Mesenchymal stem cell (in vitro differentiated cells and primary cell): Measurements from ENCODE around the gene EPB41L2.

Experiments used
- DNase-seq: peaks from one replicate; pipeline ENCODE4 v3.0.0-alpha.2; 2013
- H2AFZ ChIP-seq: one replicate; pipeline ENCODE4 v1.6.1; 2013; ENCODE audit warnings: low read depth, mild to moderate bottlenecking, control low read depth, inconsistent platforms, low read length, moderate library complexity
- H2AK5ac ChIP-seq: 2 replicates; pipeline ENCODE4 v1.6.1; 2013; ENCODE audit warnings: low read length, moderate library complexity, mild to moderate bottlenecking, inconsistent platforms; ENCODE audit not compliant: severe bottlenecking
- H2BK120ac ChIP-seq: one replicate; pipeline ENCODE4 v1.6.1; 2013; ENCODE audit warnings: low read depth, mild to moderate bottlenecking, inconsistent platforms, low read length, moderate library complexity
- H2BK12ac ChIP-seq, 2 experiments: one replicate each; pipeline ENCODE4 v1.6.1; 2013; ENCODE audit warnings: inconsistent platforms in 2 of 2, low read length in 2 of 2, mild to moderate bottlenecking in 2 of 2, moderate library complexity in 2 of 2, control low read depth in 1 of 2
- H2BK15ac ChIP-seq: one replicate; pipeline ENCODE4 v1.6.1; 2013; ENCODE audit warnings: mild to moderate bottlenecking, low read depth, inconsistent platforms; ENCODE audit not compliant: poor library complexity, severe bottlenecking
- H2BK5ac ChIP-seq: 2 replicates; pipeline ENCODE4 v1.6.1; 2013; ENCODE audit warnings: low read depth, mild to moderate bottlenecking, low read length, control low read depth, inconsistent platforms; ENCODE audit not compliant: poor library complexity, severe bottlenecking
- H3K14ac ChIP-seq, 2 experiments: one replicate each; pipeline ENCODE4 v1.6.1; 2013; ENCODE audit warnings: inconsistent platforms in 2 of 2, low read length in 2 of 2, control low read depth in 1 of 2, mild to moderate bottlenecking in 1 of 2, moderate library complexity in 1 of 2
- H3K18ac ChIP-seq, 2 experiments: one replicate each; pipeline ENCODE4 v1.6.1; 2013; ENCODE audit warnings: inconsistent platforms in 2 of 2, low read length in 2 of 2, control low read depth in 1 of 2, low read depth in 1 of 2, mild to moderate bottlenecking in 1 of 2
- H3K23ac ChIP-seq, 2 experiments: one replicate each; pipeline ENCODE4 v1.6.1; 2013; ENCODE audit warnings: inconsistent platforms in 2 of 2, low read length in 2 of 2, mild to moderate bottlenecking in 2 of 2, moderate library complexity in 2 of 2, control low read depth in 1 of 2
- H3K27ac ChIP-seq: 2 replicates; pipeline ENCODE4 v1.5.1; 2013; ENCODE audit warnings: mild to moderate bottlenecking, moderate library complexity, low read length, control low read depth, inconsistent platforms; ENCODE audit not compliant: poor library complexity, severe bottlenecking
- H3K27me3 ChIP-seq, 2 experiments: 2 replicates each; pipeline versions ENCODE4 v1.6.1 to v1.7.0; 2013; ENCODE audit warnings: low read length in 2 of 2, mild to moderate bottlenecking in 2 of 2, moderate library complexity in 2 of 2, control low read depth in 1 of 2, inconsistent platforms in 1 of 2; ENCODE audit not compliant: control insufficient read depth in 1 of 2, insufficient read depth in 1 of 2
- H3K36me3 ChIP-seq, 2 experiments: 2 replicates each; pipeline versions ENCODE4 v1.6.1 to v1.7.0; 2013; ENCODE audit warnings: low read length in 2 of 2, control low read depth in 1 of 2, inconsistent platforms in 1 of 2, low read depth in 1 of 2, mild to moderate bottlenecking in 1 of 2; ENCODE audit not compliant: insufficient read depth in 2 of 2, control insufficient read depth in 1 of 2
- H3K4ac ChIP-seq, 2 experiments: one replicate each; pipeline ENCODE4 v1.6.1; 2013; ENCODE audit warnings: inconsistent platforms in 2 of 2, low read length in 2 of 2, mild to moderate bottlenecking in 2 of 2, moderate library complexity in 2 of 2, control low read depth in 1 of 2, low read depth in 1 of 2
- H3K4me1 ChIP-seq: 2 replicates; pipeline ENCODE4 v1.6.1; 2013; ENCODE audit warnings: low read depth, low read length, control low read depth; ENCODE audit not compliant: control insufficient read depth, insufficient read depth
- H3K4me2 ChIP-seq: 2 replicates; pipeline ENCODE4 v1.6.1; 2013; ENCODE audit warnings: low read length, mild to moderate bottlenecking, inconsistent platforms; ENCODE audit not compliant: poor library complexity, severe bottlenecking
- H3K4me3 ChIP-seq, 2 experiments: 2 replicates each; pipeline versions ENCODE4 v1.5.1 to v1.7.0; 2013; ENCODE audit warnings: low read length in 2 of 2, mild to moderate bottlenecking in 2 of 2, control low read depth in 1 of 2, low read depth in 1 of 2; ENCODE audit not compliant: insufficient read depth in 1 of 2
- H3K79me1 ChIP-seq: replicated peaks from 2 replicates; pipeline ENCODE4 v1.6.1; 2013; ENCODE audit warnings: mild to moderate bottlenecking, control low read depth, low read length, inconsistent platforms; ENCODE audit not compliant: poor library complexity, severe bottlenecking
- H3K9ac ChIP-seq: 2 replicates; pipeline ENCODE4 v1.7.0; 2013; ENCODE audit warnings: mild to moderate bottlenecking, low read length, moderate library complexity
- H3K9me3 ChIP-seq: 2 replicates; pipeline ENCODE4 v1.7.0; 2013; ENCODE audit warnings: mild to moderate bottlenecking, low read length; ENCODE audit not compliant: control insufficient read depth
- H4K8ac ChIP-seq: one replicate; pipeline ENCODE4 v1.6.1; 2013; ENCODE audit warnings: inconsistent platforms, mild to moderate bottlenecking, low read length, moderate library complexity
- H4K91ac ChIP-seq: one replicate; pipeline ENCODE4 v1.6.1; 2013; ENCODE audit warnings: mild to moderate bottlenecking, low read length, inconsistent platforms
- WGBS: methylation state at CpG from one replicate; pipeline ENCODE4 v1.1.7; 2013; ENCODE audit warnings: mixed read lengths; 5-methylcytosine and 5-hydroxymethylcytosine counted together

Gene EPB41L2

DNA sequence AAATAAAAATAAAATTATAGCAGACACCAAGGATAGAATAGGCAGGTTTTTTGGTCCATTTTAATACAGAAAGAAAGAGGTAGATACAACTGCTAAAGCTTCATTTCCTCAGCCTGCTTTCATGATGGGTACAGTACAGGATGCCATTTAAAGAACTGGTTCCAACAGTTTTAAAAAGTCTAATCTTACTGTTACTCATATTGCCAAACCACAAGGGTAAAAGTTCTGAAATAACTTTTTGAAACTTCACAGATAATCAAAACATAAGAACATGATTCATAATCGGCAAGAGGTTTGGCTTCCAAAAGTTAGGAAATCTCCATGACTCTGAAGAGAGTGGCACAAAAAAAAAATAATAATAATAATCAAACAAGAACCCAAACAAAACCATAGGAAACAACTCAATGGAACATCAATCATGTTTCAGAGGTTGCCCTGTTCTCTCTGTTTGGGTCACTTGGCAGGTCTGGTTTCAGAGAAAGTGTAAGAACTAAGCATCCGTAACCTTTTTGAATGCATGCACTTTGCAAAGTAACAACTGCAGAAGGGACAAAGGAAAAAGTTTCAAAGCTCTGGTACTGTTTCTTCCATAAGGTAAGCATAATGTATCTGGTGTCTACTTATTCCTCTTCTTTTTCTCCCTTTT is 156.2 kb downstream of the EPB41L2 start:
- no peak for DNase-seq
- 88% methylated on average over 1 of the region's 2 CpGs for WGBS
- no peak overlapping the region for H3K27ac ChIP-seq

DNA sequence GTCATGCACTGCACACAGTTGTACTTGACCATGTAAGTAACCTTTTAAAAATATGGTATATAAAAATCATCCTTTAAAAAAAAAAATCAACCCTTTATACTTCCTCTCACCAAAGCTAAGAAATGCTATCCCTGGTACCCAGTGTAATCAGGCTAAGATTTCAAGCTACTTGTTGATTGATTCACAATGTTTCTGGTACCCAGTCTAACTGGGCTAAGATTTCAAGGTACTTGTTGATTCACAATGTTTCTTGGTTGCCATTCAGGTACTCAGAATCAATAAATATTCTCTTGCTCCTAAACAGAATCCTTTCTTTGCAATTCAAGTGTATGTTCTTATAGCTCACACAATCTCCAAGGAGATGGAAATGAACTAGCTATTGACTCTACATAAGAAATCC is 159.4 kb downstream of the EPB41L2 start:
- no peak overlapping the region for H3K9ac ChIP-seq
- no peak overlapping the region for H3K27ac ChIP-seq
- no peak overlapping the region for H4K91ac ChIP-seq
- H3K4me2 ChIP-seq: no peak overlapping the region
- H2BK5ac ChIP-seq: no peak overlapping the region
- H2AK5ac ChIP-seq: no peak overlapping the region
- no peak overlapping the region for H2BK120ac ChIP-seq
- H3K36me3 ChIP-seq: peaks cover 0 to 4% of the 10 kb centered on the region in 2 experiments
- H3K27me3 ChIP-seq: no peaks in the 10 kb centered on the region
- H2BK15ac ChIP-seq: no peak overlapping the region
- no peak overlapping the region for H2AFZ ChIP-seq
- no peaks in the 10 kb centered on the region for H3K9me3 ChIP-seq
- H3K4ac ChIP-seq: no peak overlapping the region
- H3K4me1 ChIP-seq: peaks cover 4% of the 10 kb centered on the region
- no peak overlapping the region for H4K8ac ChIP-seq
- no peak overlapping the region for H3K14ac ChIP-seq
- peaks cover 14% of the 10 kb centered on the region for H3K79me1 ChIP-seq
- H2BK12ac ChIP-seq: no peak overlapping the region
- no peak overlapping the region for H3K4me3 ChIP-seq
- H3K23ac ChIP-seq: no peak overlapping the region
- no peak overlapping the region for H3K18ac ChIP-seq
- no peak for DNase-seq

More for the DNA sequence above, 156.2 kb downstream of the EPB41L2 start:
- Histone ChIP-seq H3K4me1 (peaks cover 1% of the 10 kb centered on the region), H2AFZ (no peak overlapping the region), H4K8ac (no peak overlapping the region), H2BK15ac (no peak overlapping the region), H3K4me3 (no peak overlapping the region), H3K27me3 (no peaks in the 10 kb centered on the region), H3K79me1 (peaks cover 14% of the 10 kb centered on the region), H3K23ac (no peak overlapping the region), H2BK12ac (no peak overlapping the region), H3K4ac (no peak overlapping the region), H3K9me3 (no peaks in the 10 kb centered on the region), H2BK5ac (no peak overlapping the region), H4K91ac (no peak overlapping the region), H3K36me3 (no peaks in the 10 kb centered on the region), H3K18ac (no peak overlapping the region), H3K14ac (no peak overlapping the region), H2AK5ac (no peak overlapping the region), H3K4me2 (peak overlapping the region; percentile 0), H2BK120ac (no peak overlapping the region), H3K9ac (peak overlapping the region; percentile 14)

DNA sequence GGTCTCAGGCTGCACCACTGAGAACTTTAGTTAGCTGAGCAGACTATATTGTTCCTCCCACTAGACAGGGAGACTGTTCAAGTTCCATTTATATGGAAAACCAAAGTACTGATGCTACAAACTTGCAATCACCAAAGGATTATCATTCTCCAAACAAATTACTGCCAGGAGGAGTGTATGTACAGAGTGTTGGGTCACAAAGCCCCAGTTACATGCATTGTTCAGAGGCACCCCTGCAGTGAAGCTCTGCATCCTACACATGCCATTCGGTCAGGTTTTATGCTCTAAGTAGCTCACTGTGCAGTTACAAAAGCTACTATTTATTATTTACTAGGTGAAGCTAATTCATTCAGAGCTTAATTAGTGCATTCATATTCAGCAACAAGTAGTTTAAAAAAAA is 160.0 kb downstream of the EPB41L2 start:
- no peak overlapping the region for H2BK15ac ChIP-seq
- DNase-seq: no peak
- H3K4me3 ChIP-seq: no peak overlapping the region
- no peaks in the 10 kb centered on the region for H3K27me3 ChIP-seq
- H4K91ac ChIP-seq: no peak overlapping the region
- H2BK5ac ChIP-seq: no peak overlapping the region
- no peak overlapping the region for H3K9ac ChIP-seq
- H2BK120ac ChIP-seq: no peak overlapping the region
- no CpG with 5 or more reads among the region's 1 CpG for WGBS
- H3K4me2 ChIP-seq: no peak overlapping the region
- peaks cover 0 to 4% of the 10 kb centered on the region in 2 experiments for H3K36me3 ChIP-seq
- H3K23ac ChIP-seq: no peak overlapping the region
- H3K9me3 ChIP-seq: no peaks in the 10 kb centered on the region
- peak overlapping the region in 1 of 2 experiments; percentile 70 for H3K18ac ChIP-seq
- H3K4me1 ChIP-seq: peaks cover 4% of the 10 kb centered on the region
- no peak overlapping the region for H3K14ac ChIP-seq
- H2AK5ac ChIP-seq: no peak overlapping the region
- H2AFZ ChIP-seq: no peak overlapping the region
- H4K8ac ChIP-seq: no peak overlapping the region
- peaks cover 13% of the 10 kb centered on the region for H3K79me1 ChIP-seq
- no peak overlapping the region for H3K4ac ChIP-seq
- no peak overlapping the region for H2BK12ac ChIP-seq
- H3K27ac ChIP-seq: no peak overlapping the region

DNA sequence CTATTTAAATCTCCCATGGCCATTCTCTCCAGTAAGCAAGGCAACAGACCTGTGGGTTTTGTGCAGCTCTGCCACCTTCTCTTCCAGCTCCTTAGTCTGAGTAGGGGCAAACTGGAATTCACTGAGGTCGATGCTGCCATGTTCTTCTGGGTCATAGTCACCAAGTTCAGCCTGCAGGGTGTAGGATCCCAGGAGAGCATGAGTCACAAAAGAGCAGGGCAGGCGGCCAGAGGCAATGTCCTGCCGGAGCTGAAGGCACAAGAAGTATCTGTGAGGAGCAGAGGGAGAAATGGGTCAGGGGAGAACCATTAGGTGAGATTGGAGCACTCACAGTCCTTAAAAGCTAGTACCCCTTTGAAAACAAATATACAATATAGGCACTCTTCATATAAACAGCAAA is 162.1 kb downstream of the EPB41L2 start:
- Histone ChIP-seq H2BK120ac (peak overlapping the region; percentile 37), H3K27me3 (no peaks in the 10 kb centered on the region), H2BK5ac (no peak overlapping the region), H3K4ac (no peak overlapping the region), H3K4me2 (no peak overlapping the region), H3K36me3 (peaks cover 3 to 4% of the 10 kb centered on the region in 2 experiments), H3K14ac (peak overlapping the region in 1 of 2 experiments; percentile 84), H4K8ac (no peak overlapping the region), H3K9ac (no peak overlapping the region), H2BK12ac (no peak overlapping the region), H2BK15ac (no peak overlapping the region), H3K18ac (no peak overlapping the region), H3K4me1 (peaks cover 5% of the 10 kb centered on the region), H2AK5ac (no peak overlapping the region), H3K23ac (peak overlapping the region in 1 of 2 experiments; percentile 59), H3K79me1 (peaks cover 12% of the 10 kb centered on the region), H4K91ac (no peak overlapping the region), H3K27ac (no peak overlapping the region), H2AFZ (no peak overlapping the region), H3K4me3 (no peak overlapping the region), H3K9me3 (no peaks in the 10 kb centered on the region)
- peak; percentile 65 for DNase-seq
- WGBS: 72% methylated on average over 2 of the region's 3 CpGs
